ENCODE results near the gene ZNF605. TPM values are rescaled to one million over a fixed set of nuclear protein-coding genes. Genes with fewer than 3 reads are reported as not detected.

The ZNF605 gene
- polyA plus RNA-seq, 3 donors, result 0.32 to 1.9 (median 0.80) TPM

DNA sequence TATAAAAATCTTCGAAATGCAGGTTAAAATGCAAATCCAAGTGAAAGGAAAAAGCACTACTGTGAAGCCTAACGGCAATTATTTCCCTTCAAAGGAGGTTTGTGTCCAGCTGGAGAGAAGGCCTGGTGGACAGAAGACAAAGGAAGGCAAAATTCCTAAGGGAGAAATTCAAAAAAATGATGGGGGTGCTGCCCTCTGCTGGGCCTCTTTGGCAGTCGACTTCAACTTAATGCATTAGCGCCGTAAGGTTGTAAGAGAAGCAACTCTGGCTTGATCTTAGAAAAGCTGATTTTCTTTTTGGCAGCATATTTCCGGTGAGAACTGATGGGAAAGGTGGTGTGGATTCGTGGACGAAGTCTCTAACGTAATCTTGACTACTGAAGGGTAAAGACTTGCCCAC lies 34.4 kb downstream of the ZNF605 start:
- H3K4me1 ChIP-seq (ENCODE audit: control insufficient read depth in 1 of 2, insufficient read depth in 2 of 2, low read length in 2 of 2), result no peaks in the 10 kb centered on the region
- Mint-ChIP-seq H3K4me3 (no peak overlapping the region), H3K27me3 (ENCODE audit: low read depth in 3 of 3) (peaks cover 0 to 2% (median 0%) of the 10 kb centered on the region in 3 donors), H3K27ac (no peak overlapping the region), H3K4me1 (no peaks in the 10 kb centered on the region), H3K36me3 (peaks cover 0 to 7% of the 10 kb centered on the region in 2 donors), H3K9me3 (peaks cover 66 to 100% (median 99%) of the 10 kb centered on the region in 7 donors)
- TF ChIP-seq, protein P1, sequence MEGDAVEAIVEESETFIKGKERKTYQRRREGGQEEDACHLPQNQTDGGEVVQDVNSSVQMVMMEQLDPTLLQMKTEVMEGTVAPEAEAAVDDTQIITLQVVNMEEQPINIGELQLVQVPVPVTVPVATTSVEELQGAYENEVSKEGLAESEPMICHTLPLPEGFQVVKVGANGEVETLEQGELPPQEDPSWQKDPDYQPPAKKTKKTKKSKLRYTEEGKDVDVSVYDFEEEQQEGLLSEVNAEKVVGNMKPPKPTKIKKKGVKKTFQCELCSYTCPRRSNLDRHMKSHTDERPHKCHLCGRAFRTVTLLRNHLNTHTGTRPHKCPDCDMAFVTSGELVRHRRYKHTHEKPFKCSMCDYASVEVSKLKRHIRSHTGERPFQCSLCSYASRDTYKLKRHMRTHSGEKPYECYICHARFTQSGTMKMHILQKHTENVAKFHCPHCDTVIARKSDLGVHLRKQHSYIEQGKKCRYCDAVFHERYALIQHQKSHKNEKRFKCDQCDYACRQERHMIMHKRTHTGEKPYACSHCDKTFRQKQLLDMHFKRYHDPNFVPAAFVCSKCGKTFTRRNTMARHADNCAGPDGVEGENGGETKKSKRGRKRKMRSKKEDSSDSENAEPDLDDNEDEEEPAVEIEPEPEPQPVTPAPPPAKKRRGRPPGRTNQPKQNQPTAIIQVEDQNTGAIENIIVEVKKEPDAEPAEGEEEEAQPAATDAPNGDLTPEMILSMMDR (IDR thresholded peaks at IDR 0.05), result no peak
- no peaks in the 10 kb centered on the region for H4K20me1 ChIP-seq (ENCODE audit: insufficient read depth, low read length)
- no peaks in the 10 kb centered on the region for H3K79me2 ChIP-seq (ENCODE audit: insufficient read depth, low read length)
- H3K36me3 ChIP-seq (replicated peaks in 1 of 2; ENCODE audit: control insufficient read depth in 1 of 2, insufficient read depth in 2 of 2, low read length in 2 of 2), result peaks cover 0 to 15% of the 10 kb centered on the region in 2 donors
- WGBS (ENCODE audit: insufficient coverage), result 83% methylated on average over 9 of the region's 9 CpGs
- H2AFZ ChIP-seq (ENCODE audit: insufficient read depth, low read depth, low read length, poor library complexity, severe bottlenecking), result no peak overlapping the region
- peak overlapping the region in 1 of 3 experiments; percentile 23 for H3K4me3 ChIP-seq (replicated peaks in 1 of 3; ENCODE audit: low read depth in 2 of 3, low read length in 3 of 3)
- H3K27ac ChIP-seq (ENCODE audit: low read depth in 1 of 2, low read length in 2 of 2), result no peak overlapping the region
- no peaks in the 10 kb centered on the region for H3K27me3 ChIP-seq (ENCODE audit: control insufficient read depth in 2 of 2, insufficient read depth in 2 of 2, low read length in 2 of 2)
- intact Hi-C loops (cut with micrococcal nuclease), result no loop called here
- H3K9ac ChIP-seq (ENCODE audit: insufficient read depth, low read length, poor library complexity, severe bottlenecking), result no peak overlapping the region
- H3K4me2 ChIP-seq (replicated peaks; ENCODE audit: extremely low read depth, low read length, poor library complexity, severe bottlenecking), result no peak overlapping the region
- DNase-seq, result no peak
- H3K9me3 ChIP-seq (replicated peaks in 1 of 2; ENCODE audit: control insufficient read depth in 1 of 2, insufficient read depth in 1 of 2, low read length in 2 of 2), result peaks cover 76 to 99% of the 10 kb centered on the region in 2 donors

DNA sequence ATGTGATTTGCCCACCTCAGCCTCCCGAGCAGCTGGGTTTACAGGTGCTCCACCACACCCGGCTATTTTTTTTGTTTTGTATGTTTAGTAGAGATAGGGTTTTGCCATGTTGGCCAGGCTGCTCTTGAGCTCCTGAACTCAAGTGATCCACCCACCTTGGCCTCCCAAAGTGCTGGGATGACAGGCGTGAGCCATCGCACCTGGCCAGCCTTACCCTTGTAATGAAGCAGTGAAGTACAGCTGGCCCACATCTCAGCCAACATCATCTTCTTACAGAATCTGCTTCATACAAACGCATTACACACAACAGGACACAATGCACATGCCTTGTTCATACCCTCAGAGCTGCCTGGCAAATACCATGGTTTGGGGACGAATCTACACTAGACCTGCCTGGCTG lies 37.4 kb downstream of the ZNF605 start:
- no peaks in the 10 kb centered on the region for H3K27me3 ChIP-seq (ENCODE audit: control insufficient read depth in 2 of 2, insufficient read depth in 2 of 2, low read length in 2 of 2)
- no peaks in the 10 kb centered on the region for H4K20me1 ChIP-seq (ENCODE audit: insufficient read depth, low read length)
- no peaks in the 10 kb centered on the region for H3K4me1 ChIP-seq (ENCODE audit: control insufficient read depth in 1 of 2, insufficient read depth in 2 of 2, low read length in 2 of 2)
- H3K36me3 ChIP-seq (replicated peaks in 1 of 2; ENCODE audit: control insufficient read depth in 1 of 2, insufficient read depth in 2 of 2, low read length in 2 of 2), result no peaks in the 10 kb centered on the region
- 96% methylated on average over 4 of the region's 6 CpGs for WGBS (ENCODE audit: insufficient coverage)
- no peak overlapping the region for H3K4me2 ChIP-seq (replicated peaks; ENCODE audit: extremely low read depth, low read length, poor library complexity, severe bottlenecking)
- peaks cover 55 to 99% (median 96%) of the 10 kb centered on the region in 7 donors for H3K9me3 Mint-ChIP-seq
- no peak for DNase-seq
- H3K36me3 Mint-ChIP-seq, result peaks cover 0 to 3% of the 10 kb centered on the region in 2 donors
- peak overlapping the region in 1 of 3 experiments; percentile 4 for H3K4me3 ChIP-seq (replicated peaks in 1 of 3; ENCODE audit: low read depth in 2 of 3, low read length in 3 of 3)
- H3K27ac ChIP-seq (ENCODE audit: low read depth in 1 of 2, low read length in 2 of 2), result no peak overlapping the region
- no peak overlapping the region for H3K4me3 Mint-ChIP-seq
- H3K9ac ChIP-seq (ENCODE audit: insufficient read depth, low read length, poor library complexity, severe bottlenecking), result no peak overlapping the region
- H3K9me3 ChIP-seq (replicated peaks in 1 of 2; ENCODE audit: control insufficient read depth in 1 of 2, insufficient read depth in 1 of 2, low read length in 2 of 2), result peaks cover 71 to 99% of the 10 kb centered on the region in 2 donors
- no peaks in the 10 kb centered on the region for H3K4me1 Mint-ChIP-seq
- intact Hi-C loops (cut with micrococcal nuclease), result no loop called here
- TF ChIP-seq, protein P1 (IDR thresholded peaks at IDR 0.05), result no peak
- no peak overlapping the region for H3K27ac Mint-ChIP-seq
- H3K27me3 Mint-ChIP-seq (ENCODE audit: low read depth in 3 of 3), result peaks cover 0 to under 1% (median 0%) of the 10 kb centered on the region in 3 donors
- H3K79me2 ChIP-seq (ENCODE audit: insufficient read depth, low read length), result no peaks in the 10 kb centered on the region
- no peak overlapping the region for H2AFZ ChIP-seq (ENCODE audit: insufficient read depth, low read depth, low read length, poor library complexity, severe bottlenecking)

All from CD14-positive monocyte (primary cell).